Measurements from ENCODE around the gene SLC34A3.

GRCh38 chr9:137192859-137193258 is 37.8 kb upstream of the SLC34A3 start:
- TF ChIP-seq, protein P1, sequence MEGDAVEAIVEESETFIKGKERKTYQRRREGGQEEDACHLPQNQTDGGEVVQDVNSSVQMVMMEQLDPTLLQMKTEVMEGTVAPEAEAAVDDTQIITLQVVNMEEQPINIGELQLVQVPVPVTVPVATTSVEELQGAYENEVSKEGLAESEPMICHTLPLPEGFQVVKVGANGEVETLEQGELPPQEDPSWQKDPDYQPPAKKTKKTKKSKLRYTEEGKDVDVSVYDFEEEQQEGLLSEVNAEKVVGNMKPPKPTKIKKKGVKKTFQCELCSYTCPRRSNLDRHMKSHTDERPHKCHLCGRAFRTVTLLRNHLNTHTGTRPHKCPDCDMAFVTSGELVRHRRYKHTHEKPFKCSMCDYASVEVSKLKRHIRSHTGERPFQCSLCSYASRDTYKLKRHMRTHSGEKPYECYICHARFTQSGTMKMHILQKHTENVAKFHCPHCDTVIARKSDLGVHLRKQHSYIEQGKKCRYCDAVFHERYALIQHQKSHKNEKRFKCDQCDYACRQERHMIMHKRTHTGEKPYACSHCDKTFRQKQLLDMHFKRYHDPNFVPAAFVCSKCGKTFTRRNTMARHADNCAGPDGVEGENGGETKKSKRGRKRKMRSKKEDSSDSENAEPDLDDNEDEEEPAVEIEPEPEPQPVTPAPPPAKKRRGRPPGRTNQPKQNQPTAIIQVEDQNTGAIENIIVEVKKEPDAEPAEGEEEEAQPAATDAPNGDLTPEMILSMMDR (IDR thresholded peaks at IDR 0.05; ENCODE audit: low read length) = no peak
- TF ChIP-seq EZH2 (IDR thresholded peaks at IDR 0.05; ENCODE audit: borderline replicate concordance, low read length) = no peak
